ENCODE measurements around the gene TXK. TPM values are rescaled to one million over a fixed set of nuclear protein-coding genes. Genes with fewer than 3 reads are reported as not detected.

Gene TXK
- total and polyA plus RNA-seq, 7 experiments from 2014 or later = 35.5 to 128 (median 112) TPM

DNA sequence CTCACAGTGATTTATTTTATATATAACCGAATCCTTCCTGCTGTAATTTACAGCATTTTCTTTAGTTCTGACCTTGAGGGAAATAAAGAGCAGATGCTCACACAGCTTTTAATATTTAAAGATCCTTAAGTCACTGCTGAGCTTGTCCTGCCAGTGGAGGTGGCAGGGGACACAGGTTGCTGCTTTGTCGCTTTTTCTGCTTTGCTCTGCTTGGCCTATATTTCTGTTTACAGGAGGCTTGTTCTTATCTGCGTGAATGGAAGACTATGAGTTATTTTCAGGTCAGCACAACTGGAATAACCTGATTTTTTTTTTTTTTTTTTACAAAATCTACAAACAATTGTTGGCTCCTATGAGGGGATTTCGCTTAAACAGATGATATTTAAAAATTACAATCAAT, 2.3 kb downstream of the TXK start:
- H3K27me3 ChIP-seq (ENCODE audit: control insufficient read depth in 2 of 2, insufficient read depth in 2 of 2, low read length in 2 of 2) = no peaks in the 10 kb centered on the region
- peaks cover 57 to 66% of the 10 kb centered on the region in 2 donors for H3K4me1 ChIP-seq (ENCODE audit: control insufficient read depth in 2 of 2, insufficient read depth in 2 of 2, low read length in 2 of 2)
- Mint-ChIP-seq H3K27ac (peak overlapping the region in 7 of 9 donors; percentile 89 to 97 (median 94)), H3K27me3 (no peaks in the 10 kb centered on the region), H3K4me3 (peak overlapping the region in 9 of 10 donors; percentile 91 to 99 (median 94)), H3K4me1 (peaks cover 27 to 81% (median 74%) of the 10 kb centered on the region in 7 donors), H3K36me3 (peaks cover 3 to 37% (median 23%) of the 10 kb centered on the region in 5 donors), H3K9me3 (no peaks in the 10 kb centered on the region)
- CTCF ChIA-PET = interaction anchor here (0.7 to 6.3 kb wide), 6 partner anchors 8 to 295 kb away, joined by 3 to 127 read pairs (median 3); no protein-coding TSS in a partner anchor
- peak overlapping the region; percentile 79 for H3K27ac ChIP-seq (ENCODE audit: low read depth, low read length)
- intact Hi-C loops (cut with micrococcal nuclease) = loop anchor here (2.0 to 5.0 kb wide), 5 partner anchors 114 to 776 kb away; partner anchors contain the start of genes CNGA1 (in 1 of the 2), FRYL (in 1 of the 2), NIPAL1 (in 1 of the 2) and OCIAD1 (in 1 of the 2)
- peaks cover 0 to 7% (median 0%) of the 10 kb centered on the region in 3 experiments for H3K36me3 ChIP-seq (ENCODE audit: control insufficient read depth in 2 of 3, insufficient read depth in 3 of 3, low read length in 3 of 3)
- peak overlapping the region; percentile 61 for H3K4me3 ChIP-seq (ENCODE audit: low read length)
- no peaks in the 10 kb centered on the region for H3K9me3 ChIP-seq (ENCODE audit: control insufficient read depth in 2 of 3, low read length in 3 of 3)
- no peak for DNase-seq
- POLR2A ChIA-PET = interaction anchor here (0.7 to 12.1 kb wide), 6 partner anchors 6 to 209 kb away, joined by 3 to 184 read pairs (median 6); partner anchors contain the start of gene TXK
- ATAC-seq = no peak

DNA sequence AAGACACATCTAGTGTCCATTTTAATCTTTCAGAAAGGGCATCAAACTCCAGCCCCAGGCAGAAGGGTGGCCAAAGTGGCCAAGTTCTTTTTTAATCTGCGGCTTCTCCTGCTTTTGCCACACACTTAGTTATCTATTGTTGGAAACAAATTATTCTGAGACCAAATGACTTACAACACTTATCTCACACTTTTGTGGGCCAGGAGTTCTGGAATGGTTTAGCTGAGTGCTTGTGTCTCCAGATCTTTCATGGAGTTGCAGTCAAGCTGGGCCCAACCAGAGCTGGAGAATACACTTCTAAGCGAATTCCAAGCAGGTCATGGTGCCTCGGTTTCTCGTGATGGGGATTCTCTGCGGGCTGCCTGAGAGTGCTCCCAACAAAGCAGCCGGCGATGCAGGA, 4.0 kb downstream of the TXK start:
- Mint-ChIP-seq H3K4me3 (peak overlapping the region in 9 of 10 donors; percentile 91 to 99 (median 94)), H3K27ac (peak overlapping the region in 7 of 9 donors; percentile 89 to 97 (median 94)), H3K36me3 (peaks cover 3 to 40% (median 23%) of the 10 kb centered on the region in 5 donors), H3K27me3 (no peaks in the 10 kb centered on the region), H3K4me1 (peaks cover 11 to 83% (median 75%) of the 10 kb centered on the region in 7 donors), H3K9me3 (no peaks in the 10 kb centered on the region)
- Histone ChIP-seq H3K4me1 (ENCODE audit: control insufficient read depth in 2 of 2, insufficient read depth in 2 of 2, low read length in 2 of 2) (peaks cover 44 to 67% of the 10 kb centered on the region in 2 donors), H3K36me3 (ENCODE audit: control insufficient read depth in 2 of 3, insufficient read depth in 3 of 3, low read length in 3 of 3) (peaks cover 0 to 7% (median 0%) of the 10 kb centered on the region in 3 experiments), H3K27ac (ENCODE audit: low read depth, low read length) (peak overlapping the region; percentile 79), H3K4me3 (ENCODE audit: low read length) (peak overlapping the region; percentile 61), H3K9me3 (ENCODE audit: control insufficient read depth in 2 of 3, low read length in 3 of 3) (no peaks in the 10 kb centered on the region), H3K27me3 (ENCODE audit: control insufficient read depth in 2 of 2, insufficient read depth in 2 of 2, low read length in 2 of 2) (no peaks in the 10 kb centered on the region)
- ATAC-seq = no peak
- intact Hi-C loops (cut with micrococcal nuclease) = loop anchor here (2.0 to 5.0 kb wide), 5 partner anchors 113 to 777 kb away; partner anchors contain the start of genes CNGA1 (in 1 of the 2), FRYL (in 1 of the 2), NIPAL1 (in 1 of the 2) and OCIAD1 (in 1 of the 2)
- POLR2A ChIA-PET = interaction anchor here (0.9 to 12.1 kb wide), 2 partner anchors 8 to 15 kb away, joined by 3 to 184 read pairs; partner anchors contain the start of gene TXK
- CTCF ChIA-PET = interaction anchor here (1.2 to 6.3 kb wide), 5 partner anchors 10 to 96 kb away, joined by 3 to 127 read pairs (median 11); no protein-coding TSS in a partner anchor
- no peak for DNase-seq

DNA sequence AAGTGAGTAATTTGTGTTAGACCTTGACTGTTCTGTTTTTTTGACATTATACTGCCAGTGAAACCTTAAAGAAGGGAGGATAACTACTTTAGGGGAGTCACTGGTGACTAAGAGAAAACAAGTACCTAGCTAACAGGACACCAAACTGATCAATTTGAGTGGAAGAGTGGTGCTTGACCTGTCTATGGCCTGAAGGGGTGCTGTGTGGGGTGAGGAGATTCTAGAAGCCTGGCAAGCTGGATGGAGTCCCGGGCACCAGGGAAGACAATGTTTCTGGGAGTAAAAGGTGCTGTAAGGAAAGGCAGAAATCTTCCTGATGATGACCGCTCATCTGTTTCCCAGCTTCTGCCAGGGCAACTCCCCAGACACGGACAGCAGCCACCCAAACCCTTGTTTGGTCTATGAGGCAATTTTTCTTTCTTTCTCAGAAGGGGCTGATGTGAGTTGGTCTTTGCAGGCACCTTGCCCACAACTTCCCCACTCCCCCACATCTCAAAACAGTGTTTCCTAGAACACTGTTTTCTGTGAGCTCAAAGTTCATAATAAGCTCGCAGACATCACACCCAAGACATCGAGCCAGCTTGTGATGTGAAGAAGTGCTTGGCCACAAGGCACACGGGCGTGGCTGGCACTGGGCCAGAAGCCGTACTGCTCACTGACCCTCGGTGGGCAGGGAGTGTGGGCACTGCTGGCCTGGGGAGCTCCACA, 4.6 kb downstream of the TXK start:
- Histone ChIP-seq H3K9me3 (ENCODE audit: control insufficient read depth in 2 of 3, low read length in 3 of 3) (no peaks in the 10 kb centered on the region), H3K27ac (ENCODE audit: low read depth, low read length) (peak overlapping the region; percentile 79), H3K36me3 (ENCODE audit: control insufficient read depth in 2 of 3, insufficient read depth in 3 of 3, low read length in 3 of 3) (peaks cover 0 to 7% (median 0%) of the 10 kb centered on the region in 3 experiments), H3K4me3 (ENCODE audit: low read length) (peak overlapping the region; percentile 61), H3K27me3 (ENCODE audit: control insufficient read depth in 2 of 2, insufficient read depth in 2 of 2, low read length in 2 of 2) (no peaks in the 10 kb centered on the region), H3K4me1 (ENCODE audit: control insufficient read depth in 2 of 2, insufficient read depth in 2 of 2, low read length in 2 of 2) (peaks cover 38 to 67% of the 10 kb centered on the region in 2 donors)
- peak in 4 of 9 donors; percentile 20 to 45 (median 28) for DNase-seq
- no peaks in the 10 kb centered on the region for H3K9me3 Mint-ChIP-seq
- ChIA-PET POLR2A (interaction anchor here (0.6 to 12.1 kb wide), 3 partner anchors 8 to 214 kb away, joined by 3 to 184 read pairs (median 3); partner anchors contain the start of gene TXK), CTCF (interaction anchor here (1.2 to 6.3 kb wide), 5 partner anchors 11 to 95 kb away, joined by 3 to 127 read pairs (median 11); no protein-coding TSS in a partner anchor)
- H3K36me3 Mint-ChIP-seq = peaks cover 3 to 41% (median 23%) of the 10 kb centered on the region in 5 donors
- peaks cover 5 to 81% (median 75%) of the 10 kb centered on the region in 7 donors for H3K4me1 Mint-ChIP-seq
- H3K27me3 Mint-ChIP-seq = no peaks in the 10 kb centered on the region
- intact Hi-C loops (cut with micrococcal nuclease) = loop anchor here (2.0 to 10.0 kb wide), 8 partner anchors 112 to 778 kb away; partner anchors contain the start of genes CNGA1 (in 1 of the 2), FRYL (in 1 of the 2), NFXL1 (in 1 of the 2) and NIPAL1 (in 1 of the 2)
- H3K4me3 Mint-ChIP-seq = peak overlapping the region in 9 of 10 donors; percentile 91 to 99 (median 94)
- H3K27ac Mint-ChIP-seq = peak overlapping the region in 7 of 9 donors; percentile 89 to 97 (median 94)
- ATAC-seq = peak; percentile 38

DNA sequence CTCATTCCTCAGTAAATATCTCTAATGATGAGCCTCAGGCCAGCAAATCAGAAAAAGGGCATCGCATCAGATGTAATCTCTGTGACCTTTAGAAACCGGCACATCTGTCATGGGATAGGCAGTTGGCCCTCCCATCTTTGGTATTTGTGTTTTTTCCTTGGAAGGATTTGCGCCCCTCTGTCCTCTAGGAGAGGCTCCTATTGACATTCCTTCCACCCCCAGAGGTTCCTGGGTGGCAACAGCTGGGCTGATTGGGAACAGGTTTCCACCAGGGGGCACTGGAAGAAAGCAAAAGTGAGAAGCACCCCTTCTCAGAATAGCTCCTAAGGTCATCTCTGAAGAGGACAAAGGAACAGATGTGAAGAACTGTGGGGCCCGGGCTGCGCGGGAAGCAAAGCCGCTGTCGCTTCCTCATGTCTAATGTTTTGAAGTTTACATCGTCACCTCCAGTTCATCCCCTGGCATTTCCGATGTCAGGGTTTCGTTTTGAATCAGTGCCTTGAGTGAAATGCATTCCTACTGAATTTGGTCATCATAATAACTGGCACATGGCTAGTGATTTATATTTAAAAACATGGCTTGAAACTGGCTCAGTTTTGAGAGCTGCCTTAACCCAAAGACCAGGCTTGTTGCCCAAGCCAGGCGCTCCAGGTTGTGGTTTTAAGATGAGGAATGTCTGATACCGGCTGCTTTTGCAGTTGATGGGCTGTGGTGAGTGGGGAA, 6.2 kb downstream of the TXK start:
- H3K27me3 ChIP-seq (ENCODE audit: control insufficient read depth in 2 of 2, insufficient read depth in 2 of 2, low read length in 2 of 2) = no peaks in the 10 kb centered on the region
- Mint-ChIP-seq H3K9me3 (no peaks in the 10 kb centered on the region), H3K4me3 (peak overlapping the region in 9 of 10 donors; percentile 80 to 99 (median 91)), H3K4me1 (peaks cover 0 to 89% (median 84%) of the 10 kb centered on the region in 7 donors), H3K36me3 (peaks cover 3 to 45% (median 22%) of the 10 kb centered on the region in 5 donors), H3K27ac (peak overlapping the region in 7 of 9 donors; percentile 89 to 97 (median 95)), H3K27me3 (no peaks in the 10 kb centered on the region)
- H3K27ac ChIP-seq (ENCODE audit: low read depth, low read length) = peak overlapping the region; percentile 79
- ChIA-PET POLR2A (interaction anchor here (0.9 to 12.1 kb wide), 3 partner anchors 10 to 215 kb away, joined by 3 to 184 read pairs (median 18); partner anchors contain the start of gene TXK), CTCF (interaction anchor here (1.0 to 6.3 kb wide), 9 partner anchors 9 to 114 kb away, joined by 3 to 127 read pairs (median 6); no protein-coding TSS in a partner anchor)
- H3K4me1 ChIP-seq (ENCODE audit: control insufficient read depth in 2 of 2, insufficient read depth in 2 of 2, low read length in 2 of 2) = peaks cover 32 to 81% of the 10 kb centered on the region in 2 donors
- peaks cover 0 to 7% (median 0%) of the 10 kb centered on the region in 3 experiments for H3K36me3 ChIP-seq (ENCODE audit: control insufficient read depth in 2 of 3, insufficient read depth in 3 of 3, low read length in 3 of 3)
- ATAC-seq = peak; percentile 82
- H3K4me3 ChIP-seq (ENCODE audit: low read length) = peak overlapping the region; percentile 52
- intact Hi-C loops (cut with micrococcal nuclease) = loop anchor here (1.0 to 10.0 kb wide), 9 partner anchors 11 to 665 kb away; partner anchors contain the start of genes COMMD8 (in 1 of the 2), NFXL1 (in 1 of the 2), SLAIN2 (in 1 of the 2) and TEC (in 1 of the 2)
- H3K9me3 ChIP-seq (ENCODE audit: control insufficient read depth in 2 of 3, low read length in 3 of 3) = no peaks in the 10 kb centered on the region
- DNase-seq = peak; percentile 30 to 78 (median 71)

DNA sequence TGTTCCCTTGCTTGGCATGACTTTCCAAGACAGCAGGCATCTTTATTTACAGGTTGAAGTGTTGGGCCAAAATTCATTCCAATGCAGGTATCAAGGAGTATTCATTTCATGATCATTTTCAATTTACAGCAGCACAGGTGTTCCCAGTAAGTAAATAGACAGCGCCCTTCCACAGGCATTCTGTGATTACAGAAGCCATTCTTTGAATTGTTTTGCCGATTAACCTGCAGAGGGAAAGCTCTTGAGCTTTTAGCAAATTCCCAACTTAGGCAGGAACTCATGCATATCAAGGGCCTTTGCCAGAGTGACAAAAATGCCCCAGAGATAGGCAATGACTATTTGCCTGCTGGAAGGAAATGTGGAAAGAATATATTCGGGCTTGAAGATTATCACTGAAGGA, 6.8 kb downstream of the TXK start:
- Histone ChIP-seq H3K27ac (ENCODE audit: low read depth, low read length) (peak overlapping the region; percentile 79), H3K36me3 (ENCODE audit: control insufficient read depth in 2 of 3, insufficient read depth in 3 of 3, low read length in 3 of 3) (peaks cover 0 to 7% (median 0%) of the 10 kb centered on the region in 3 experiments), H3K27me3 (ENCODE audit: control insufficient read depth in 2 of 2, insufficient read depth in 2 of 2, low read length in 2 of 2) (no peaks in the 10 kb centered on the region), H3K4me3 (ENCODE audit: low read length) (peak overlapping the region; percentile 52), H3K4me1 (ENCODE audit: control insufficient read depth in 2 of 2, insufficient read depth in 2 of 2, low read length in 2 of 2) (peaks cover 32 to 87% of the 10 kb centered on the region in 2 donors), H3K9me3 (ENCODE audit: control insufficient read depth in 2 of 3, low read length in 3 of 3) (no peaks in the 10 kb centered on the region)
- no peak for DNase-seq
- ChIA-PET CTCF (interaction anchor here (1.0 to 6.3 kb wide), 7 partner anchors 9 to 113 kb away, joined by 3 to 127 read pairs (median 6); no protein-coding TSS in a partner anchor), POLR2A (interaction anchor here (2.8 to 12.1 kb wide), 2 partner anchors 10 to 11 kb away, joined by 18 to 184 read pairs; partner anchors contain the start of gene TXK)
- peaks cover 3 to 45% (median 22%) of the 10 kb centered on the region in 5 donors for H3K36me3 Mint-ChIP-seq
- no peaks in the 10 kb centered on the region for H3K27me3 Mint-ChIP-seq
- peaks cover 0 to 89% (median 84%) of the 10 kb centered on the region in 7 donors for H3K4me1 Mint-ChIP-seq
- intact Hi-C loops (cut with micrococcal nuclease) = loop anchor here (5.0 to 10.0 kb wide), 2 partner anchors 418 to 420 kb away; no protein-coding TSS in a partner anchor
- no peaks in the 10 kb centered on the region for H3K9me3 Mint-ChIP-seq
- peak overlapping the region in 7 of 9 donors; percentile 89 to 97 (median 95) for H3K27ac Mint-ChIP-seq
- peak overlapping the region in 9 of 10 donors; percentile 80 to 99 (median 91) for H3K4me3 Mint-ChIP-seq
- no peak for ATAC-seq

Measured in naive thymus-derived CD4-positive, alpha-beta T cell (primary cell).